BLaER1 treated with 17β-estradiol and CSF1 and Interleukin-3, amounts not matched to agents 10 nM and 100 nM (cell line): Measurements from ENCODE around the gene XRCC1.
A peak's percentile ranks its signal among the peaks of the same experiment; 100 is the strongest.

ENCODE experiments used
- H3K27ac ChIP-seq, 11 experiments: shearing (Covaris generic); formaldehyde crosslinking; 2 replicates each; pipeline ENCODE4 v1.8.1; 2022
- H3K27me3 ChIP-seq, 11 experiments: shearing (Covaris generic); formaldehyde crosslinking; 2 replicates each; pipeline ENCODE4 v1.8.1; 2022
- H3K36me3 ChIP-seq, 11 experiments: shearing (Covaris generic); formaldehyde crosslinking; 2 replicates each; pipeline ENCODE4 v1.8.1; 2022
- H3K4me1 ChIP-seq, 10 experiments: shearing (Covaris generic); formaldehyde crosslinking; 2 replicates each; pipeline ENCODE4 v1.8.1; 2022
- H3K4me2 ChIP-seq, 11 experiments: shearing (Covaris generic); formaldehyde crosslinking; 2 replicates each; pipeline ENCODE4 v1.8.1; 2022
- H3K4me3 ChIP-seq, 10 experiments: shearing (Covaris generic); formaldehyde crosslinking; 2 replicates each; pipeline ENCODE4 v1.8.1; 2022
- H3K9ac ChIP-seq, 11 experiments: shearing (Covaris generic); formaldehyde crosslinking; 2 replicates each; pipeline ENCODE4 v1.8.1; 2022
- H3K9me3 ChIP-seq, 11 experiments: shearing (Covaris generic); formaldehyde crosslinking; replicated peaks in 1 of 11; 2 replicates each; pipeline ENCODE4 v1.8.1; 2022
- H4K20me1 ChIP-seq, 11 experiments: shearing (Covaris generic); formaldehyde crosslinking; 2 replicates each; pipeline ENCODE4 v1.8.1; 2022
- Cebpa-rat ChIP-seq, 11 experiments: shearing (Covaris generic); IDR thresholded peaks; 2 replicates each; pipeline ENCODE4 v1.8.1; 2022

Gene XRCC1

GRCh38 chr19:43595999-43596841 lies 20.9 kb upstream of the XRCC1 start, which contains the start of the genes IRGQ and ZNF576:
Gene IRGQ (minus strand): TSS chr19:43596134. CDS start chr19:43595338, 796 bp downstream.
Gene ZNF576 (plus strand): TSS chr19:43596595. CDS start chr19:43597109, 514 bp downstream.
- Histone ChIP-seq H3K4me3 (peak within 1 kb of the TSS; percentile 76 to 90 (median 82)), H3K36me3 (peaks cover 58 to 72% (median 63%) of the 10 kb centered on the region in 11 experiments), H3K27me3 (no peaks in the 10 kb centered on the region), H3K4me2 (peak within 1 kb of the TSS; percentile 94 to 99 (median 99)), H4K20me1 (peaks cover 0 to 58% (median 34%) of the 10 kb centered on the region in 11 experiments; a peak in 17 of 22 replicates), H3K27ac (peak within 1 kb of the TSS; percentile 86 to 98 (median 93)), H3K4me1 (peaks cover 34 to 50% (median 41%) of the 10 kb centered on the region in 10 experiments), H3K9ac (peak within 1 kb of the TSS; percentile 87 to 98 (median 92)), H3K9me3 (no peaks in the 10 kb centered on the region)
- no peak for TF ChIP-seq Cebpa-rat (IDR thresholded peaks at IDR 0.05)

- peak overlapping the region; percentile 89 to 99 (median 96) for H3K4me2 ChIP-seq
- peak overlapping the region; percentile 87 to 98 (median 92) for H3K9ac ChIP-seq
- TF ChIP-seq Cebpa-rat (IDR thresholded peaks at IDR 0.05) = no peak
- H3K36me3 ChIP-seq = peaks cover 56 to 72% (median 63%) of the 10 kb centered on the region in 11 experiments
- peaks cover 33 to 53% (median 45%) of the 10 kb centered on the region in 10 experiments for H3K4me1 ChIP-seq
- no peaks in the 10 kb centered on the region for H3K9me3 ChIP-seq
- peak overlapping the region; percentile 76 to 90 (median 82) for H3K4me3 ChIP-seq
- no peaks in the 10 kb centered on the region for H3K27me3 ChIP-seq
- peaks cover 0 to 65% (median 32%) of the 10 kb centered on the region in 11 experiments; a peak in 17 of 22 replicates for H4K20me1 ChIP-seq
- peak overlapping the region; percentile 85 to 98 (median 91) for H3K27ac ChIP-seq
Observed at GRCh38 chr19:43595605-43595998, 20.3 kb upstream of the XRCC1 start.

GRCh38 chr19:43594710-43595604 lies 19.6 kb upstream of the XRCC1 start:
- Histone ChIP-seq H3K4me3 (peak overlapping the region; percentile 76 to 90 (median 82)), H3K9ac (peak overlapping the region; percentile 87 to 98 (median 92)), H3K27me3 (no peaks in the 10 kb centered on the region), H3K36me3 (peaks cover 54 to 72% (median 63%) of the 10 kb centered on the region in 11 experiments), H3K4me1 (peaks cover 39 to 59% (median 51%) of the 10 kb centered on the region in 10 experiments), H3K9me3 (no peaks in the 10 kb centered on the region), H4K20me1 (peaks cover 0 to 71% (median 32%) of the 10 kb centered on the region in 11 experiments; a peak in 17 of 22 replicates), H3K4me2 (peak overlapping the region; percentile 89 to 99 (median 96)), H3K27ac (peak overlapping the region; percentile 85 to 98 (median 91))
- TF ChIP-seq Cebpa-rat (IDR thresholded peaks at IDR 0.05) = no peak

GRCh38 chr19:43594081-43594697 lies 18.9 kb upstream of the XRCC1 start:
- Histone ChIP-seq H3K9me3 (no peaks in the 10 kb centered on the region), H3K27ac (peak overlapping the region in 10 of 11 experiments; percentile 86 to 98 (median 92); a peak in 19 of 22 replicates), H3K27me3 (no peaks in the 10 kb centered on the region), H3K4me2 (peak overlapping the region; percentile 89 to 99 (median 96)), H3K36me3 (peaks cover 54 to 72% (median 62%) of the 10 kb centered on the region in 11 experiments), H3K4me1 (peaks cover 41 to 66% (median 54%) of the 10 kb centered on the region in 10 experiments), H3K9ac (peak overlapping the region; percentile 87 to 98 (median 92)), H3K4me3 (peak overlapping the region; percentile 76 to 90 (median 82)), H4K20me1 (peaks cover 0 to 74% (median 32%) of the 10 kb centered on the region in 11 experiments; a peak in 17 of 22 replicates)
- no peak for TF ChIP-seq Cebpa-rat (IDR thresholded peaks at IDR 0.05)

- H3K4me2 ChIP-seq = peak overlapping the region in 5 of 11 experiments; percentile 91 to 99 (median 93); a peak in 6 of 22 replicates
- TF ChIP-seq Cebpa-rat (IDR thresholded peaks at IDR 0.05) = no peak
- H3K9me3 ChIP-seq = no peaks in the 10 kb centered on the region
- H3K4me3 ChIP-seq = no peak overlapping the region
- peaks cover 51 to 67% (median 59%) of the 10 kb centered on the region in 11 experiments for H3K36me3 ChIP-seq
- peaks cover 0 to 66% (median 32%) of the 10 kb centered on the region in 11 experiments; a peak in 17 of 22 replicates for H4K20me1 ChIP-seq
- peak overlapping the region in 9 of 11 experiments; percentile 53 to 98 (median 92); a peak in 11 of 22 replicates for H3K9ac ChIP-seq
- 0 out of 22 replicates have a peak overlapping the region, but pooled peaks of 3 of the 11 experiments have one; percentile 8 to 16 (median 8) for H3K27ac ChIP-seq
- H3K27me3 ChIP-seq = no peaks in the 10 kb centered on the region
- peaks cover 28 to 54% (median 42%) of the 10 kb centered on the region in 10 experiments for H3K4me1 ChIP-seq
Observed at GRCh38 chr19:43592800-43593350, 17.5 kb upstream of the XRCC1 start.

- no peak overlapping the region for H3K27ac ChIP-seq
- H4K20me1 ChIP-seq = peaks cover 0 to 59% (median 32%) of the 10 kb centered on the region in 11 experiments; a peak in 17 of 22 replicates
- peaks cover 21 to 47% (median 35%) of the 10 kb centered on the region in 10 experiments for H3K4me1 ChIP-seq
- peak overlapping the region in 3 of 11 experiments; percentile 87 to 98 (median 92); a peak in 5 of 22 replicates for H3K9ac ChIP-seq
- H3K4me3 ChIP-seq = no peak overlapping the region
- H3K9me3 ChIP-seq = no peaks in the 10 kb centered on the region
- no peak overlapping the region for H3K4me2 ChIP-seq
- no peaks in the 10 kb centered on the region for H3K27me3 ChIP-seq
- no peak for TF ChIP-seq Cebpa-rat (IDR thresholded peaks at IDR 0.05)
- peaks cover 52 to 69% (median 63%) of the 10 kb centered on the region in 11 experiments for H3K36me3 ChIP-seq
Observed at GRCh38 chr19:43591904-43592772, 16.8 kb upstream of the XRCC1 start.

- H3K9ac ChIP-seq = no peak overlapping the region
- peaks cover 63 to 89% (median 80%) of the 10 kb centered on the region in 11 experiments for H3K36me3 ChIP-seq
- TF ChIP-seq Cebpa-rat (IDR thresholded peaks at IDR 0.05) = no peak
- no peak overlapping the region for H3K4me3 ChIP-seq
- H3K4me2 ChIP-seq = peak overlapping the region in 7 of 11 experiments; percentile 10 to 53 (median 28); a peak in 11 of 22 replicates
- H3K27me3 ChIP-seq = no peaks in the 10 kb centered on the region
- H3K9me3 ChIP-seq = peaks cover 0 to 17% (median 9%) of the 10 kb centered on the region in 11 experiments; a peak in 13 of 22 replicates
- H4K20me1 ChIP-seq = peaks cover 0 to 58% (median 32%) of the 10 kb centered on the region in 11 experiments; a peak in 17 of 22 replicates
- no peak overlapping the region for H3K27ac ChIP-seq
- H3K4me1 ChIP-seq = peaks cover 37 to 58% (median 50%) of the 10 kb centered on the region in 10 experiments
Observed at GRCh38 chr19:43589678-43590077, 14.4 kb upstream of the XRCC1 start.
